PC-9 (cell line): Measurements from ENCODE around the gene ATP7A.

ENCODE experiments used
- CTCF ChIP-seq: fragments of 200-600 bp; sonication (generic); conservative IDR thresholded peaks from 2 replicates; pipeline ENCODE4 v1.6.1; 2017; ENCODE audit warnings: mixed run types, antibody characterized with exemption, mild to moderate bottlenecking, moderate library complexity
- EZH2 ChIP-seq: fragments of 200-600 bp; sonication (generic); IDR thresholded peaks from 2 replicates; pipeline ENCODE4 v1.8.0; 2017; ENCODE audit warnings: antibody characterized with exemption, low read depth

- no peak for TF ChIP-seq CTCF
- TF ChIP-seq EZH2 = no peak
Measured at GRCh38 chrX:77960567-77960966, 50.1 kb downstream of the ATP7A start.
